Muscle layer of duodenum (tissue), 2 donors: ENCODE measurements around the gene HNRNPC.
"Not testable (repeated sequence)": the region's sequence is repeated elsewhere in the genome, so short reads cannot be mapped to it uniquely, and the experiment has no call there.

Experiments
- H3K27ac ChIP-seq: one replicate; pipeline ENCODE4 v1.7.0; 2013; ENCODE audit warnings: mild to moderate bottlenecking, low read length
- H3K27me3 ChIP-seq: one replicate; pipeline ENCODE4 v1.7.0; 2013; ENCODE audit warnings: low read depth, mild to moderate bottlenecking, control low read depth, low read length
- H3K36me3 ChIP-seq, 2 donors: one replicate each; pipeline ENCODE4 v1.7.0; 2013; ENCODE audit warnings: low read length in 2 of 2, control low read depth in 1 of 2, mild to moderate bottlenecking in 1 of 2; ENCODE audit not compliant: insufficient read depth in 2 of 2, control insufficient read depth in 1 of 2
- H3K4me1 ChIP-seq, 2 donors: one replicate each; pipeline ENCODE4 v1.7.0; 2013; ENCODE audit warnings: low read length in 2 of 2, mild to moderate bottlenecking in 2 of 2, control low read depth in 1 of 2, moderate library complexity in 1 of 2; ENCODE audit not compliant: insufficient read depth in 2 of 2, control insufficient read depth in 1 of 2
- H3K4me3 ChIP-seq, 2 donors: one replicate each; pipeline ENCODE4 v1.7.0; 2013; ENCODE audit warnings: low read length in 2 of 2, low read depth in 1 of 2, mild to moderate bottlenecking in 1 of 2
- H3K9me3 ChIP-seq, 2 donors: one replicate each; pipeline ENCODE4 v1.7.0; 2013; ENCODE audit warnings: low read length in 2 of 2, control low read depth in 1 of 2, mild to moderate bottlenecking in 1 of 2; ENCODE audit not compliant: control insufficient read depth in 1 of 2
- donor health status: healthy.

HNRNPC gene

GRCh38 chr14:21220874-21221477, 48.3 kb downstream of the HNRNPC start:
- H3K4me3 ChIP-seq = no peak overlapping the region
- peaks cover 3 to 30% of the 10 kb centered on the region in 2 donors for H3K4me1 ChIP-seq
- H3K27ac ChIP-seq = no peak overlapping the region
- H3K27me3 ChIP-seq = no peaks in the 10 kb centered on the region
- peaks cover 47% of the 10 kb centered on the region in 2 donors for H3K36me3 ChIP-seq
- H3K9me3 ChIP-seq = no peaks in the 10 kb centered on the region

DNA sequence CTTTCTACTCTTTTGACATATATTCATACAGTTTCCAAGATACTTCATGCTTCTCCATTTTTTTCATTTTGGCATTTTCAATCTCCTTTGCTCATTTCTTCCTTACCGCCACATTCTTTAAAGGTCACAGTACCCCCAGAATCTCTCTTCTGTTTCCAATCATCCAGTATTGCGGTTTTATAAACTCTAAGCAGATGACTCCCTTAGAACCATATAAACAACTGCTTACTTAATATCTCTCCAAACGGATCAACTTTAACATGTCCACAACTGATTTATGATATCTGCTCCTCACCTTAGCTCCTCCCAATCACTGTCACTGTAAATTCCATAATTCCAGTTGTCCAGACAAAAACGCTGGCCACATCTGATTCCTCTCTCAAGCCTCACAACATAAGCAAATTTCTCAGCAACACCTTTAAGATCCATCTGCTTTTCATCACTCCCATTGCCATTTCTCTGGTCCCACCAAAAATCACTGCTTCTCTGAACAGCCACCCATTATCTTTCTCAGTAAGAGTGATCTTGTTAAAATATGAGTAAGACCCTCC, 49.6 kb downstream of the HNRNPC start:
- H3K36me3 ChIP-seq = peaks cover 41 to 49% of the 10 kb centered on the region in 2 donors
- H3K27me3 ChIP-seq = no peaks in the 10 kb centered on the region
- H3K4me1 ChIP-seq = peaks cover 3 to 30% of the 10 kb centered on the region in 2 donors
- no peak overlapping the region for H3K27ac ChIP-seq
- no peak overlapping the region for H3K4me3 ChIP-seq
- no peaks in the 10 kb centered on the region for H3K9me3 ChIP-seq

- H3K4me3 ChIP-seq = no peak overlapping the region
- H3K36me3 ChIP-seq = peaks cover 40 to 48% of the 10 kb centered on the region in 2 donors
- H3K4me1 ChIP-seq = peaks cover 3 to 30% of the 10 kb centered on the region in 2 donors
- no peak overlapping the region for H3K27ac ChIP-seq
- no peaks in the 10 kb centered on the region for H3K27me3 ChIP-seq
- H3K9me3 ChIP-seq = no peaks in the 10 kb centered on the region
Observed at GRCh38 chr14:21219120-21219519, 50.1 kb downstream of the HNRNPC start.

DNA sequence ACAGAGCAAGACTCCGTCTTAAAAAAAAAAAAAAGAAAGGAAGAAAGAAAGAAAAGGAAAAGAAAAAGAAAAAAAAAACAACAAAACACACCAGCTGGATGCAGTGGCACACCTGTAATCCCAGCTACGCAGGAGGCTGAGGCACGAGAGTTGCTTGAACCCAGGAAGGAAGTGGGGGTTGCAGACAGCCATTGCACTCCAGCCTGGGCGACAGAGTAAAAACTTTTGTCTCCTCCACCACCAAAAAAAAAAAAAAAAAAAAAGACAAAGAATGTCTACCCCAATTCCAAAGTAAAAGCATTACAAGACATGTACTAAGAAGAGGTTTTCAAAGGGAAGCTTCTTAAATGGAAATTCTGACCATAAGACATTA, 53.4 kb downstream of the HNRNPC start:
- Histone ChIP-seq H3K36me3 (peaks cover 43 to 58% of the 10 kb centered on the region in 2 donors), H3K4me1 (peaks cover 0 to 18% of the 10 kb centered on the region in 2 donors), H3K27me3 (no peaks in the 10 kb centered on the region), H3K27ac (no peak overlapping the region), H3K9me3 (no peaks in the 10 kb centered on the region), H3K4me3 (no peak overlapping the region)

DNA sequence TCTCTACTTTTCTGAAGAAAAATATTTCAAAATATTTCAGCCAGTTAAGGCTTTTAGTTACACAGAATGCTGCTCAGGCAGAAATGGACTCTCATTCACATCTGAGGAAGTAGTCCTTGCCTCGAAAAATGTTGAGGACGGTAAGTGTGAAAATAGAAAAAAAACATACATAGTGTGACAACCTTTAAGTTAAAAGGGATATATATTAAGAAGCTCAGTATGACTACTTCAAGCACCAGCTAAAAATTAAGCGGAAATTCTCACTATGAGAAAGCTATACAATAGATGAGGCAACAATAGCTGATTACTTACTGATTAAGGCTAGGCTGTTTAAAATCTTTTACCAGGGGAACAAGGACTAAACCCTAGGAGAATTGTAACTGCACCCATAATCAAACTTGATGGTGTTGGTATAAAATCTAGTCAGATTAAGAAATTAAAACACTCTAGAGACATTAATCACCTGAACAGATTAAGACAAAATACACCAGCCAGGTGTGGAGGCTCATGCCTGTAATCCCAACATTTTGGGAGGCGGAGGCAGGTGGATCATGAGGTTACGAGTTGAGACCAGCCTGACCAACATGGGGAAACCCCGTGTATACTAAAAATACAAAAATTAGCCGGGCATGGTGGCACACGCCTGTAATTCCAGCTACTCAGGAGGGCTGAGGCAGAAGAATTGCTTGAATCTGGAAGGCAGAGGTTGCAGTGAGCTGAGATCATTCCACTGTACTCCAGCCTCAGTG, 53.9 kb downstream of the HNRNPC start:
- H3K36me3 ChIP-seq = peaks cover 42 to 52% of the 10 kb centered on the region in 2 donors
- peaks cover 0 to 17% of the 10 kb centered on the region in 2 donors for H3K4me1 ChIP-seq
- no peaks in the 10 kb centered on the region for H3K9me3 ChIP-seq
- H3K27ac ChIP-seq = no peak overlapping the region
- no peak overlapping the region for H3K4me3 ChIP-seq
- no peaks in the 10 kb centered on the region for H3K27me3 ChIP-seq

- H3K4me1 ChIP-seq = peaks cover 0 to 7% of the 10 kb centered on the region in 2 donors
- no peaks in the 10 kb centered on the region for H3K27me3 ChIP-seq
- H3K27ac ChIP-seq = no peak overlapping the region
- H3K9me3 ChIP-seq = no peaks in the 10 kb centered on the region
- H3K36me3 ChIP-seq = peaks cover 51 to 59% of the 10 kb centered on the region in 2 donors
- H3K4me3 ChIP-seq = no peak overlapping the region
Observed at GRCh38 chr14:21213652-21214051, 55.6 kb downstream of the HNRNPC start.

GRCh38 chr14:21212824-21213223, 56.4 kb downstream of the HNRNPC start:
- not testable (repeated sequence) for H3K27me3 ChIP-seq, H3K27ac ChIP-seq, H3K9me3 ChIP-seq, H3K4me3 ChIP-seq, H3K4me1 ChIP-seq
- H3K36me3 ChIP-seq = peaks cover 56 to 64% of the 10 kb centered on the region in 2 donors

GRCh38 chr14:21211509-21211908, 57.7 kb downstream of the HNRNPC start:
- Histone ChIP-seq H3K4me3 (no peak overlapping the region), H3K4me1 (no peaks in the 10 kb centered on the region), H3K27me3 (no peaks in the 10 kb centered on the region), H3K36me3 (peaks cover 64 to 71% of the 10 kb centered on the region in 2 donors), H3K9me3 (no peaks in the 10 kb centered on the region), H3K27ac (no peak overlapping the region)

- Histone ChIP-seq H3K9me3 (no peaks in the 10 kb centered on the region), H3K36me3 (peaks cover 57 to 71% of the 10 kb centered on the region in 2 donors), H3K4me3 (no peak overlapping the region), H3K4me1 (no peaks in the 10 kb centered on the region), H3K27ac (no peak overlapping the region), H3K27me3 (no peaks in the 10 kb centered on the region)
Observed at GRCh38 chr14:21210023-21210422, 59.2 kb downstream of the HNRNPC start.

DNA sequence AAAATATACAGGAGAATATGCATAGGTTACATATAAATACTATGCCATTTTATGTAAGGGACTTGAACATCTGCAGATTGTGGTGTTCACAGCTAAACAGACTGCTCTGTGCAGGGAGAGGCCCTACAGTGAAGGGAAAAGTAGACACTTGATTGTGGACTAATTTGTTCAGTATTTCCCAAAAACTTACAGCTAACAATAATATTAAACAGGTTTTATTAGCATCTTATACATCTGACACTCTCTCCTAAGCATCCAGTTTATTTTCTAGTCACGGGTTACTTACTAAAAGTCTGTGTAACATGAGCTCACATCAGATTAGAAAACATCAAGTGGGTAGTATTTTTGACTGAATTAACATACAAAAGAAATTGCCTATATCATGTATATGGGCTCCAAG, 60.1 kb downstream of the HNRNPC start:
- no peak overlapping the region for H3K27ac ChIP-seq
- no peaks in the 10 kb centered on the region for H3K9me3 ChIP-seq
- no peak overlapping the region for H3K4me3 ChIP-seq
- H3K36me3 ChIP-seq = peaks cover 57 to 65% of the 10 kb centered on the region in 2 donors
- H3K27me3 ChIP-seq = no peaks in the 10 kb centered on the region
- H3K4me1 ChIP-seq = no peaks in the 10 kb centered on the region

DNA sequence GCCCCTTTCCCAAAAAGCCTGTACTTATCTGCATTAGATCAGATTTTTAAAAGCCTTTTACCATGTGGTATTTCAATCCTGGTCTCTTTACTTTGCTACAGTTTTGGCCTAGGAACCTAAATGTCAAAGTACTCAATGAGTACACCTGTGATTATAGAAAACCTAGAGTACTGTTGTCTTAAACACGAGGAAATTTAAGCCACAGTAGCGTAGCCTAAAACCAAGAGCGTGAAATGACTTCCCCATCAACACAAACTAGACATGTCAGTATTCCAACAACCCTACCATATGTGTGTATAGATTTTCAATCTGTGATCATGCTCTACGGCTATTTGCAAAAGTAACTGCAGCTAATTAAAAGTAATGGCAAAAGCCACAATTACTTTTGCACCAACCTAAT, 60.7 kb downstream of the HNRNPC start:
- Histone ChIP-seq H3K9me3 (no peaks in the 10 kb centered on the region), H3K27ac (no peak overlapping the region), H3K27me3 (no peaks in the 10 kb centered on the region), H3K4me1 (no peaks in the 10 kb centered on the region), H3K36me3 (peaks cover 57 to 62% of the 10 kb centered on the region in 2 donors), H3K4me3 (no peak overlapping the region)
